ENCODE data around the gene CFAP74.

- TF ChIP-seq EZH2 (IDR thresholded peaks at IDR 0.05; ENCODE audit: borderline replicate concordance) (no peak), CTCF (IDR thresholded peaks at IDR 0.05; ENCODE audit: poor library complexity) (no peak)
Observed at GRCh38 chr1:1916851-1917251, 86.7 kb downstream of the CFAP74 start.
